Breast epithelium (tissue), 4 donors: ENCODE data around the gene DBNDD1. TPM values are rescaled to one million over a fixed set of nuclear protein-coding genes. Genes with fewer than 3 reads are reported as not detected.

Experiments
- DNase-seq, 2 donors: peaks; one replicate each; pipeline ENCODE4 v3.0.0-alpha.2; 2019; ENCODE audit warnings: low spot score in 2 of 2
- H3K27ac ChIP-seq, 2 donors: fragments of 200-600 bp; sonication (generic) in 1 of 2; one replicate each; pipeline ENCODE4 v1.5.1; 2016 to 2019; ENCODE audit warnings: mild to moderate bottlenecking in 1 of 2
- H3K27me3 ChIP-seq, 2 donors: fragments of 200-600 bp; sonication (generic) in 1 of 2; one replicate each; pipeline versions ENCODE4 v1.5.1 to v1.6.0; 2017 to 2019; ENCODE audit warnings: control low read depth in 1 of 2, mild to moderate bottlenecking in 1 of 2
- H3K36me3 ChIP-seq: fragments of 200-600 bp; one replicate; pipeline ENCODE4 v1.5.1; 2019
- H3K4me1 ChIP-seq, 2 donors: fragments of 200-600 bp; sonication (generic); one replicate each; pipeline ENCODE4 v1.5.1; 2016 to 2019; ENCODE audit warnings: control low read depth in 1 of 2
- H3K4me3 ChIP-seq, 3 donors: fragments of 200-600 bp; sonication (generic); 1 replicate in 2 of 3; 2 replicates in 1 of 3; pipeline ENCODE4 v1.5.1; 2016 to 2019; ENCODE audit warnings: mild to moderate bottlenecking in 3 of 3, moderate library complexity in 2 of 3
- H3K9me3 ChIP-seq, 2 donors: fragments of 200-600 bp; sonication (generic) in 1 of 2; one replicate each; pipeline ENCODE4 v1.5.1; 2016 to 2019; ENCODE audit warnings: control low read depth in 1 of 2
- POLR2A ChIP-seq: fragments of 450-650 bp; IDR thresholded peaks from one replicate; pipeline ENCODE4 v1.6.1; 2016; ENCODE audit warnings: antibody characterized with exemption, mild to moderate bottlenecking, moderate library complexity
- POLR2AphosphoS5 ChIP-seq, 3 donors: sonication (generic); formaldehyde crosslinking; IDR thresholded peaks; one replicate each; pipeline ENCODE4 v1.6.1; 2017; ENCODE audit warnings: antibody characterized with exemption in 3 of 3
- intact Hi-C: fragments of 100-400 bp; cut with DNase I; formaldehyde crosslinking; loops from one replicate; pipeline ENCODE4 v1.15.1; 2023; ENCODE audit warnings: low total_unique reads
- total RNA-seq, 3 donors: library from RNA; depleted of rRNA; stranded (reverse); fragments of >200 nt; gene quantifications; one replicate each; pipeline ENCODE4 v1.1.0, GENCODE V29; 2016
- TF ChIP-seq, protein P1 (sequence below), 3 donors: fragments of 450-650 bp; IDR thresholded peaks; one replicate each; pipeline ENCODE4 v1.5.1; 2016 to 2017; ENCODE audit warnings: antibody characterized with exemption in 3 of 3, mild to moderate bottlenecking in 3 of 3, moderate library complexity in 3 of 3

DBNDD1 gene
- total RNA-seq, 3 donors from 2014 or later, result 3.7 to 7.9 (median 6.0) TPM

DNA sequence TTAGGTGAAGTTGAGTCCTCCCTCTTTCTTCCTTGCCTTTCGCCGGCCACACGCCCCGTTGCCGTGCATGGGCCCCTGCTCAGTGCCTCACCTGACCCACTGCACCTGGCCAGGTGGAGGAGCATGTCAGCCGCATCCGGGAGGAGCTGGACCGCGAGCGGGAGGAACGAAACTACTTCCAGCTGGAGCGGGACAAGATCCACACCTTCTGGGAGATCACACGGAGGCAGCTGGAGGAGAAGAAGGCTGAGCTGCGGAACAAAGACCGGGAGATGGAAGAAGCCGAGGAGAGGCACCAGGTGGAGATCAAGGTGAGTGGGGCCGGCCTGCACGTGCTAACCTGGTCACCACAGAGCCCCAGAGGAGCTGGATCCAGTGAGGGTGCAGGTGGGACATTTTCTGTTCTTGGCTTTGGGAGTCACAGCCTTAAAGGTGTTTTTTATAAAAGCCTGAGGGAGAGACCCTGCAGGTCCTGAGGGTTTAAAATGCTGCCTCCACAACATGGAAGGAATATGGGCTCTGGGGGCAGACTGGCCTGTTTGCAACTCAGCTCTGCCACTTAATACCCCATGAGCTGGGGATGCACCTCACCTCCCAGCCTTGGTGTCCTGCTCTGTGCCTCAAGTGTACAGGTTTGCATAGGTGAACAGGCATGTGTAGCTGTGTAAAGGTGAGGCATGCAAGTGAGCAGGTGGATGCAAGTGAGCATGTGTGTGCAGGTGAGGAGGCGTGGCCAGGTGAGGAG is 12.1 kb upstream of the DBNDD1 start:
- no peaks in the 10 kb centered on the region for H3K4me1 ChIP-seq
- intact Hi-C loops, result no loop called here
- no peaks in the 10 kb centered on the region for H3K36me3 ChIP-seq
- no peaks in the 10 kb centered on the region for H3K9me3 ChIP-seq
- TF ChIP-seq POLR2A (no peak), POLR2AphosphoS5 (IDR thresholded peaks at IDR 0.05) (no peak)
- TF ChIP-seq, protein P1, sequence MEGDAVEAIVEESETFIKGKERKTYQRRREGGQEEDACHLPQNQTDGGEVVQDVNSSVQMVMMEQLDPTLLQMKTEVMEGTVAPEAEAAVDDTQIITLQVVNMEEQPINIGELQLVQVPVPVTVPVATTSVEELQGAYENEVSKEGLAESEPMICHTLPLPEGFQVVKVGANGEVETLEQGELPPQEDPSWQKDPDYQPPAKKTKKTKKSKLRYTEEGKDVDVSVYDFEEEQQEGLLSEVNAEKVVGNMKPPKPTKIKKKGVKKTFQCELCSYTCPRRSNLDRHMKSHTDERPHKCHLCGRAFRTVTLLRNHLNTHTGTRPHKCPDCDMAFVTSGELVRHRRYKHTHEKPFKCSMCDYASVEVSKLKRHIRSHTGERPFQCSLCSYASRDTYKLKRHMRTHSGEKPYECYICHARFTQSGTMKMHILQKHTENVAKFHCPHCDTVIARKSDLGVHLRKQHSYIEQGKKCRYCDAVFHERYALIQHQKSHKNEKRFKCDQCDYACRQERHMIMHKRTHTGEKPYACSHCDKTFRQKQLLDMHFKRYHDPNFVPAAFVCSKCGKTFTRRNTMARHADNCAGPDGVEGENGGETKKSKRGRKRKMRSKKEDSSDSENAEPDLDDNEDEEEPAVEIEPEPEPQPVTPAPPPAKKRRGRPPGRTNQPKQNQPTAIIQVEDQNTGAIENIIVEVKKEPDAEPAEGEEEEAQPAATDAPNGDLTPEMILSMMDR (IDR thresholded peaks at IDR 0.05), result no peak
- H3K4me3 ChIP-seq, result no peak overlapping the region
- H3K27me3 ChIP-seq, result no peaks in the 10 kb centered on the region
- H3K27ac ChIP-seq, result no peak overlapping the region
- DNase-seq, result no peak

DNA sequence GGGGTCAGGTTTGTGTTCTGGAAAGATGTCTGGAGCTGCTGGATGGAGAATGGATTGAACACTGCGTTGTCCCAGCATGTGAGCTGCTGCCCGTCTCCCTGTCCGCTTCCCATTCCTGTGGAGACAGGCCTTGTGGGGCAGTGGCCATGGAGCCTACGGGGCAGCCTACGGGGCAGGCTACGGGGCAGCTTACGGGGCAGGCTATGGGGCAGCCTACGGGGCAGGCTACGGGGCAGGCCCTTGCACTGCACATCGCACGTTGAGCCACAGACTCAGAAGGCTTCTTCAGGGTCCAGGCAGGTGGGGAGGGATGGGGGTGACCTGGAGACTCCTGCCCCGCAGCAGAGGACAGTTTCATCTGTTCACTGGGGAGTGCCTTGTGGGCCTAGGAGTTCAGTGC is 9.7 kb upstream of the DBNDD1 start:
- Histone ChIP-seq H3K4me1 (no peaks in the 10 kb centered on the region), H3K27ac (no peak overlapping the region), H3K36me3 (no peaks in the 10 kb centered on the region), H3K4me3 (no peak overlapping the region), H3K9me3 (no peaks in the 10 kb centered on the region), H3K27me3 (no peaks in the 10 kb centered on the region)
- DNase-seq, result no peak
- intact Hi-C loops, result no loop called here
- TF ChIP-seq POLR2A (no peak), POLR2AphosphoS5 (IDR thresholded peaks at IDR 0.05) (no peak)
- TF ChIP-seq, protein P1 (IDR thresholded peaks at IDR 0.05), result no peak

DNA sequence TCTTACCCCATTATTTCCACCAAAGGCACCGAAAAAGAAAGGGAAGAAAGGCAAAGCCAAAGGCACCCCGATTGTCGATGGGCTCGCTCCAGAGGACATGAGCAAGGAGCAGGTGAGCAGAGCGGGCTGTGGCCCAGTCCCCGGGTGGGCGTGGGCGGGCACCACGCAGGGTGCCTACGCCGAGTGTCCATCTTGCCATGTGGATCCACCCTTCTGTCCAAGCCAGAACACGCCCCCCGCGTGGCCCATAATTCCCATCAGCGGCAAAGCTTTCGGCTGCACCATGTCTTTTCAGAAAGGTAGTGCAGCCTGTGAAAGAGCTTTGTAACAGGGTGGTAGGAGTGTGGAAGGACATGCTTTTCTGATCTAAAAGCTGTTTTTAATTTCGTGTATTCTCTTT is 8.4 kb upstream of the DBNDD1 start:
- no peak overlapping the region for H3K27ac ChIP-seq
- H3K36me3 ChIP-seq, result no peaks in the 10 kb centered on the region
- no peak overlapping the region for H3K4me3 ChIP-seq
- no peak for DNase-seq
- H3K27me3 ChIP-seq, result no peaks in the 10 kb centered on the region
- intact Hi-C loops, result no loop called here
- H3K9me3 ChIP-seq, result no peaks in the 10 kb centered on the region
- peaks cover 2 to 5% of the 10 kb centered on the region in 2 donors for H3K4me1 ChIP-seq
- TF ChIP-seq POLR2AphosphoS5 (IDR thresholded peaks at IDR 0.05) (no peak), POLR2A (no peak)
- TF ChIP-seq, protein P1 (IDR thresholded peaks at IDR 0.05), result no peak

DNA sequence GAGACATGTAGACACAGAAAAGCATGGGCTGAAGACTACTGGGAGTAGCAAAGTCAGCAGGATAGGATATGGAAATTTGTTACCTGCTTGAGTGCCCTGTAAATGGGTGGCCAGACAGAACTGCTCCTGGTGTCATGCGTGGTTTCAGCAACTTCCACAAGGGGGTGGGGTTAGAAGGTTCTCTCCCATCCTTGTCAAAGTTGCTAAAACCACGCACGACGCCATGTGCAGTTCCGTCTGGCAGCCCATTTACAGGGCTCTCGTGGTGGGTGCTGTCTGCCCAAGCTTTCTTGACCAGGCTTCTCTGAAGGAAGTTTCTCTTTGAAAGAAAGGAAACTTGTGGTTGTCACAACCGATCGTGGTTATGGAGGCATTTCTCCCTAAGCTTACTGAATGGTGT is 6.9 kb upstream of the DBNDD1 start:
- no peak overlapping the region for H3K27ac ChIP-seq
- H3K4me3 ChIP-seq, result no peak overlapping the region
- no peaks in the 10 kb centered on the region for H3K36me3 ChIP-seq
- H3K9me3 ChIP-seq, result no peaks in the 10 kb centered on the region
- intact Hi-C loops, result no loop called here
- TF ChIP-seq, protein P1 (IDR thresholded peaks at IDR 0.05), result no peak
- TF ChIP-seq POLR2AphosphoS5 (IDR thresholded peaks at IDR 0.05) (no peak), POLR2A (no peak)
- no peaks in the 10 kb centered on the region for H3K27me3 ChIP-seq
- no peak for DNase-seq
- peaks cover 2 to 5% of the 10 kb centered on the region in 2 donors for H3K4me1 ChIP-seq

DNA sequence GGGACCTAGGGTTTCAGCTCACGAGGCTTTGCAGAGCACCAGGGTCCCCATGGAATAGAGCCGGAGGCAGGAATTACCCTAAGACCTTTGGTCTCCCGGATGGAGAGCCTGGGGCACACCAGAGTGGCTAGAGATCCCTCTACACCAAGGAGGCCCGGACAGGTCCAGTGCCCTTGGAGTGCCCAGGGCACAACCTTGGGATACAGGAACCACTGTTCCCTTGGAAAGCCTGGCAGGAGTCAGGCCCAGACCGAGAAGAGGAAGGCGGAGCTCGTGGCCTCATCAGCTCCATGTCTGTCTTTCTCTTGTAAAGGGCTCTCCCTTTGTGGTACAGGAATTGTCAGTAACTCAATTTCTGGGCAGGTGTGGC is 3.8 kb upstream of the DBNDD1 start:
- H3K4me1 ChIP-seq, result peaks cover 5% of the 10 kb centered on the region in 2 donors
- H3K27me3 ChIP-seq, result no peaks in the 10 kb centered on the region
- no peaks in the 10 kb centered on the region for H3K36me3 ChIP-seq
- intact Hi-C loops, result no loop called here
- H3K27ac ChIP-seq, result peak overlapping the region; percentile 82 to 87
- H3K9me3 ChIP-seq, result no peaks in the 10 kb centered on the region
- no peak for DNase-seq
- TF ChIP-seq POLR2AphosphoS5 (IDR thresholded peaks at IDR 0.05) (no peak), POLR2A (no peak)
- TF ChIP-seq, protein P1 (IDR thresholded peaks at IDR 0.05), result no peak
- peak overlapping the region; percentile 62 to 75 (median 70) for H3K4me3 ChIP-seq
